Neuronal stem cell (in vitro differentiated cells): ENCODE data around the gene GOPC.

Experiments used
- DNase-seq: peaks from one replicate; pipeline ENCODE4 v3.0.0-alpha.2; 2013; ENCODE audit warnings: low spot score
- H2AFZ ChIP-seq: one replicate; pipeline ENCODE4 v1.6.1; 2013; ENCODE audit warnings: mild to moderate bottlenecking, low read length, inconsistent platforms
- H2AK5ac ChIP-seq: 2 replicates; pipeline ENCODE4 v1.6.1; 2013; ENCODE audit warnings: low read depth, mild to moderate bottlenecking, inconsistent platforms, low read length, moderate library complexity, mixed read lengths
- H2BK120ac ChIP-seq: 2 replicates; pipeline ENCODE4 v1.6.1; 2013; ENCODE audit warnings: low read depth, mild to moderate bottlenecking, inconsistent platforms, low read length, moderate library complexity, mixed read lengths
- H2BK12ac ChIP-seq: one replicate; pipeline ENCODE4 v1.6.1; 2013; ENCODE audit warnings: low read length, inconsistent platforms
- H2BK15ac ChIP-seq: 2 replicates; pipeline ENCODE4 v1.6.1; 2013; ENCODE audit warnings: mild to moderate bottlenecking, low read length, inconsistent platforms, mixed read lengths
- H2BK5ac ChIP-seq: one replicate; pipeline ENCODE4 v1.6.1; 2013; ENCODE audit warnings: inconsistent platforms, mild to moderate bottlenecking, low read length, moderate library complexity
- H3K14ac ChIP-seq: one replicate; pipeline ENCODE4 v1.6.1; 2013; ENCODE audit warnings: low read length, inconsistent platforms
- H3K18ac ChIP-seq: 2 replicates; pipeline ENCODE4 v1.6.1; 2013; ENCODE audit warnings: low read length, inconsistent platforms
- H3K23ac ChIP-seq: 2 replicates; pipeline ENCODE4 v1.6.1; 2013; ENCODE audit warnings: low read depth, mild to moderate bottlenecking, mixed read lengths, low read length, inconsistent platforms; ENCODE audit not compliant: poor library complexity
- H3K27ac ChIP-seq: replicated peaks from 3 replicates; pipeline ENCODE4 v1.5.1; 2013; ENCODE audit warnings: low read length, inconsistent platforms
- H3K27me3 ChIP-seq, 3 experiments: 2 replicates each; pipeline ENCODE4 v1.6.1; 2013; ENCODE audit warnings: low read length in 3 of 3, mild to moderate bottlenecking in 2 of 3, inconsistent platforms in 1 of 3, low read depth in 1 of 3, mixed read lengths in 1 of 3, moderate library complexity in 1 of 3; ENCODE audit not compliant: control insufficient read depth in 3 of 3, insufficient read depth in 3 of 3
- H3K36me3 ChIP-seq, 2 donors: replicated peaks in 1 of 2; 2 replicates each; pipeline ENCODE4 v1.6.1; 2013; ENCODE audit warnings: low read length in 2 of 2; ENCODE audit not compliant: control insufficient read depth in 2 of 2, insufficient read depth in 2 of 2
- H3K4ac ChIP-seq: 2 replicates; pipeline ENCODE4 v1.6.1; 2013; ENCODE audit warnings: inconsistent platforms, mild to moderate bottlenecking, low read length, moderate library complexity
- H3K4me1 ChIP-seq, 2 donors: 1 replicate in 1 of 2; 2 replicates in 1 of 2; pipeline ENCODE4 v1.6.1; 2013; ENCODE audit warnings: low read length in 2 of 2, low read depth in 1 of 2; ENCODE audit not compliant: control insufficient read depth in 2 of 2, insufficient read depth in 1 of 2
- H3K4me2 ChIP-seq: one replicate; pipeline ENCODE4 v1.6.1; 2013; ENCODE audit warnings: mild to moderate bottlenecking, low read length, inconsistent platforms; ENCODE audit not compliant: insufficient read depth, poor library complexity, severe bottlenecking
- H3K4me3 ChIP-seq, 2 donors: 2 replicates each; pipeline ENCODE4 v1.5.1; 2013; ENCODE audit warnings: low read length in 2 of 2, mild to moderate bottlenecking in 2 of 2, inconsistent platforms in 1 of 2, moderate library complexity in 1 of 2
- H3K79me1 ChIP-seq: one replicate; pipeline ENCODE4 v1.6.1; 2013; ENCODE audit warnings: low read depth, mild to moderate bottlenecking, inconsistent platforms, low read length, moderate library complexity
- H3K9ac ChIP-seq: one replicate; pipeline ENCODE4 v1.6.1; 2013; ENCODE audit warnings: mild to moderate bottlenecking, low read depth, low read length, inconsistent platforms; ENCODE audit not compliant: poor library complexity
- H3K9me3 ChIP-seq, 2 donors: replicated peaks in 1 of 2; 2 replicates each; pipeline versions ENCODE3 to v1.6.1; 2013; ENCODE audit warnings: low read length in 2 of 2, mild to moderate bottlenecking in 2 of 2, inconsistent platforms in 1 of 2, low read depth in 1 of 2, mixed read lengths in 1 of 2, moderate library complexity in 1 of 2; ENCODE audit not compliant: control insufficient read depth in 2 of 2, insufficient read depth in 1 of 2
- H4K8ac ChIP-seq: one replicate; pipeline ENCODE4 v1.6.1; 2013; ENCODE audit warnings: low read depth, mild to moderate bottlenecking, inconsistent platforms, low read length, moderate library complexity
- H4K91ac ChIP-seq: one replicate; pipeline ENCODE4 v1.6.1; 2013; ENCODE audit warnings: low read length, low read depth, mild to moderate bottlenecking, inconsistent platforms; ENCODE audit not compliant: poor library complexity
- WGBS, 2 donors: extraction: QIAGEN DNeasy Blood & Tissue Kit; methylation state at CpG; one replicate each; pipeline ENCODE4 v1.1.7; 2013; ENCODE audit warnings: missing lambda C conversion rate in 2 of 2, mixed read lengths in 1 of 2; ENCODE audit not compliant: insufficient read length in 2 of 2, insufficient replicate concordance in 1 of 2; ENCODE audit errors: extremely low coverage in 2 of 2; 5-methylcytosine and 5-hydroxymethylcytosine counted together

Gene GOPC

GRCh38 chr6:117602899-117603588 is 733 bp upstream of the GOPC start:
- Histone ChIP-seq H4K8ac (no peak overlapping the region), H3K27ac (peak overlapping the region; percentile 65), H2AFZ (peak overlapping the region; percentile 94), H2BK120ac (no peak overlapping the region), H3K4me1 (no peaks in the 10 kb centered on the region), H3K79me1 (peaks cover 8% of the 10 kb centered on the region), H2BK12ac (no peak overlapping the region), H3K9ac (peak overlapping the region; percentile 24), H2BK5ac (no peak overlapping the region), H3K14ac (no peak overlapping the region), H3K18ac (peak overlapping the region; percentile 78), H3K4ac (no peak overlapping the region), H2AK5ac (no peak overlapping the region), H2BK15ac (no peak overlapping the region), H3K36me3 (peaks cover 3 to 9% of the 10 kb centered on the region in 2 donors), H4K91ac (no peak overlapping the region), H3K4me2 (peak overlapping the region; percentile 70), H3K4me3 (peak overlapping the region; percentile 80 to 93), H3K27me3 (no peaks in the 10 kb centered on the region), H3K9me3 (peaks cover 2 to 4% of the 10 kb centered on the region in 2 donors), H3K23ac (no peak overlapping the region)
- no CpG with 5 or more reads among the region's 12 CpGs for WGBS, 2 donors
- no peak for DNase-seq

DNA sequence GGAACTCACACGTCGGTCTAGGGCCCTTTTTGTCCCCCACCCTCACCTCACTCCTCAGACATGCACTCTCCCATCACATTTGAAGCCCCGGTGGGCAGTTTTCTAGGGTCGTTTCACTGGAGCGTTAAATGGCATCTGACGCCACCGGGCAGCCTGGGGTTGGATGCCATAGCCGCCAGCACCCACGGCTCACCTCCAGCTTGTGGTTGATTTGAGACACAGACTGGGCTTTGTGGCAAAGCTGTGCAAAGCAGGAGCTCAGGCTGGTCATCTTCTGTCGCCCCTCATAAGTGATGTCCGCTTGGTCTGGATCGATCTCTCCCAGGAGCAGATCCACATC is 530 bp downstream of the GOPC start:
- peak overlapping the region; percentile 75 for H3K4me2 ChIP-seq
- no peak overlapping the region for H2BK12ac ChIP-seq
- peaks cover 3 to 20% of the 10 kb centered on the region in 2 donors for H3K36me3 ChIP-seq
- no peak overlapping the region for H4K8ac ChIP-seq
- H3K27ac ChIP-seq: peak overlapping the region; percentile 81
- H3K4me1 ChIP-seq: no peaks in the 10 kb centered on the region
- no peak overlapping the region for H3K4ac ChIP-seq
- H2BK120ac ChIP-seq: no peak overlapping the region
- peak overlapping the region; percentile 82 for H3K14ac ChIP-seq
- peak overlapping the region; percentile 80 to 93 for H3K4me3 ChIP-seq
- H3K18ac ChIP-seq: peak overlapping the region; percentile 98
- peak overlapping the region; percentile 94 for H2AFZ ChIP-seq
- no CpG with 5 or more reads among the region's 12 CpGs for WGBS, 2 donors
- peak overlapping the region; percentile 96 for H2BK5ac ChIP-seq
- H2BK15ac ChIP-seq: no peak overlapping the region
- H2AK5ac ChIP-seq: peak overlapping the region; percentile 25
- H3K27me3 ChIP-seq: no peaks in the 10 kb centered on the region
- no peak overlapping the region for H4K91ac ChIP-seq
- H3K9me3 ChIP-seq: peaks cover 0 to 11% of the 10 kb centered on the region in 2 donors
- H3K9ac ChIP-seq: peak overlapping the region; percentile 96
- H3K79me1 ChIP-seq: peaks cover 8% of the 10 kb centered on the region
- DNase-seq: no peak
- peak overlapping the region; percentile 98 for H3K23ac ChIP-seq

- Histone ChIP-seq H2BK12ac (no peak overlapping the region), H3K79me1 (peaks cover 8% of the 10 kb centered on the region), H3K23ac (no peak overlapping the region), H2BK120ac (no peak overlapping the region), H4K8ac (peak overlapping the region; percentile 43), H3K4ac (no peak overlapping the region), H2AK5ac (no peak overlapping the region), H3K36me3 (peaks cover 3 to 20% of the 10 kb centered on the region in 2 donors), H3K4me2 (no peak overlapping the region), H3K4me1 (no peaks in the 10 kb centered on the region), H2AFZ (no peak overlapping the region), H3K4me3 (no peak overlapping the region), H3K14ac (no peak overlapping the region), H3K27ac (no peak overlapping the region), H3K18ac (no peak overlapping the region), H3K27me3 (no peaks in the 10 kb centered on the region), H2BK15ac (no peak overlapping the region), H3K9ac (no peak overlapping the region), H4K91ac (no peak overlapping the region), H2BK5ac (no peak overlapping the region), H3K9me3 (peaks cover 0 to 11% of the 10 kb centered on the region in 2 donors)
- WGBS, 2 donors: no CpG with 5 or more reads among the region's 6 CpGs
- no peak for DNase-seq
Measured at GRCh38 chr6:117600008-117600743, 2.1 kb downstream of the GOPC start.

- Histone ChIP-seq H2AFZ (no peak overlapping the region), H2AK5ac (no peak overlapping the region), H3K4me2 (no peak overlapping the region), H3K23ac (no peak overlapping the region), H3K9me3 (peaks cover 0 to 11% of the 10 kb centered on the region in 2 donors), H3K18ac (no peak overlapping the region), H3K9ac (no peak overlapping the region), H3K4me3 (no peak overlapping the region), H3K4me1 (no peaks in the 10 kb centered on the region), H2BK15ac (no peak overlapping the region), H2BK5ac (no peak overlapping the region), H4K8ac (no peak overlapping the region), H3K27me3 (no peaks in the 10 kb centered on the region), H2BK12ac (no peak overlapping the region), H3K14ac (no peak overlapping the region), H3K36me3 (peaks cover 5 to 20% of the 10 kb centered on the region in 2 donors), H2BK120ac (no peak overlapping the region), H3K4ac (no peak overlapping the region), H3K79me1 (peaks cover 8% of the 10 kb centered on the region), H4K91ac (no peak overlapping the region), H3K27ac (no peak overlapping the region)
- DNase-seq: no peak
- no CpG with 5 or more reads among the region's 2 CpGs for WGBS, 2 donors
Measured at GRCh38 chr6:117597755-117598154, 4.6 kb downstream of the GOPC start.
